ENCODE measurements around the gene IRS1. TPM values are rescaled to one million over a fixed set of nuclear protein-coding genes. Genes with fewer than 3 reads are reported as not detected.
A peak's percentile ranks its signal among the peaks of the same experiment; 100 is the strongest.
"Not testable (repeated sequence)": the region's sequence is repeated elsewhere in the genome, so short reads cannot be mapped to it uniquely, and the experiment has no call there.

The IRS1 gene
- total RNA-seq, 4 donors from 2014 or later = 18.4 to 40.7 (median 28.1) TPM

GRCh38 chr2:226837787-226838603, 38.4 kb upstream of the IRS1 start:
- 85% methylated on average over 12 of the region's 12 CpGs for WGBS
- Histone ChIP-seq H3K4me3 (no peak overlapping the region), H3K36me3 (no peaks in the 10 kb centered on the region), H3K27me3 (no peaks in the 10 kb centered on the region), H3K4me1 (peaks cover 30% of the 10 kb centered on the region), H3K27ac (no peak overlapping the region), H3K9me3 (no peaks in the 10 kb centered on the region)
- TF ChIP-seq EP300 (IDR thresholded peaks at IDR 0.05) (no peak), POLR2A (IDR thresholded peaks at IDR 0.05) (no peak), POLR2AphosphoS5 (IDR thresholded peaks at IDR 0.05) (no peak)
- TF ChIP-seq, protein P1, sequence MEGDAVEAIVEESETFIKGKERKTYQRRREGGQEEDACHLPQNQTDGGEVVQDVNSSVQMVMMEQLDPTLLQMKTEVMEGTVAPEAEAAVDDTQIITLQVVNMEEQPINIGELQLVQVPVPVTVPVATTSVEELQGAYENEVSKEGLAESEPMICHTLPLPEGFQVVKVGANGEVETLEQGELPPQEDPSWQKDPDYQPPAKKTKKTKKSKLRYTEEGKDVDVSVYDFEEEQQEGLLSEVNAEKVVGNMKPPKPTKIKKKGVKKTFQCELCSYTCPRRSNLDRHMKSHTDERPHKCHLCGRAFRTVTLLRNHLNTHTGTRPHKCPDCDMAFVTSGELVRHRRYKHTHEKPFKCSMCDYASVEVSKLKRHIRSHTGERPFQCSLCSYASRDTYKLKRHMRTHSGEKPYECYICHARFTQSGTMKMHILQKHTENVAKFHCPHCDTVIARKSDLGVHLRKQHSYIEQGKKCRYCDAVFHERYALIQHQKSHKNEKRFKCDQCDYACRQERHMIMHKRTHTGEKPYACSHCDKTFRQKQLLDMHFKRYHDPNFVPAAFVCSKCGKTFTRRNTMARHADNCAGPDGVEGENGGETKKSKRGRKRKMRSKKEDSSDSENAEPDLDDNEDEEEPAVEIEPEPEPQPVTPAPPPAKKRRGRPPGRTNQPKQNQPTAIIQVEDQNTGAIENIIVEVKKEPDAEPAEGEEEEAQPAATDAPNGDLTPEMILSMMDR (IDR thresholded peaks at IDR 0.05) = no peak
- no peak for DNase-seq (ENCODE audit: low spot score in 2 of 2)

- Histone ChIP-seq H3K27ac (no peak overlapping the region), H3K36me3 (no peaks in the 10 kb centered on the region), H3K9me3 (no peaks in the 10 kb centered on the region), H3K4me1 (peaks cover 30% of the 10 kb centered on the region), H3K27me3 (no peaks in the 10 kb centered on the region), H3K4me3 (no peak overlapping the region)
- 79% methylated on average over 7 of the region's 7 CpGs for WGBS
- TF ChIP-seq POLR2AphosphoS5 (IDR thresholded peaks at IDR 0.05) (no peak), POLR2A (IDR thresholded peaks at IDR 0.05) (no peak), EP300 (IDR thresholded peaks at IDR 0.05) (no peak)
- TF ChIP-seq, protein P1 (IDR thresholded peaks at IDR 0.05) = no peak
- DNase-seq (ENCODE audit: low spot score in 2 of 2) = no peak
Observed at GRCh38 chr2:226837334-226837733, 37.7 kb upstream of the IRS1 start.

DNA sequence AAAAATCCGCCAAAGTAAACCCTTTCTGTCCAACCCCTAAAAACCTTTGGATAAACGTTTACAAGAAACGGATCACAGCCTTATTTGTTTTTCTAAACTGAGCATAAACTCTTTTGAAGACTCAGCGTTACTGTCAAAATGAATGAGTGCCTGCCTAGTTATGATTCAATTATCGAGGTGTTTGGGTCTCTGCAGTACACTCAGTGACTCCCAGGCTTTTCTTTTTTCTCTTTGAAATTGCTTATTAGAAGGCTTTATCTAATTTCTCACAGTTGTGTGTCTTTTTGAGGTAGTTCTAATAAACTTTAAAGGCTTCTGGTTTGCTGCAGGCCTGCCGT, 36.9 kb upstream of the IRS1 start:
- DNase-seq (ENCODE audit: low spot score in 2 of 2) = no peak
- WGBS = 2% methylated on average over 6 of the region's 6 CpGs
- peaks cover 30% of the 10 kb centered on the region for H3K4me1 ChIP-seq
- H3K36me3 ChIP-seq = no peaks in the 10 kb centered on the region
- TF ChIP-seq EP300 (IDR thresholded peaks at IDR 0.05) (no peak), POLR2A (IDR thresholded peaks at IDR 0.05) (no peak), POLR2AphosphoS5 (IDR thresholded peaks at IDR 0.05) (no peak)
- TF ChIP-seq, protein P1 (IDR thresholded peaks at IDR 0.05) = no peak
- H3K9me3 ChIP-seq = no peaks in the 10 kb centered on the region
- H3K27me3 ChIP-seq = no peaks in the 10 kb centered on the region
- peak overlapping the region; percentile 81 for H3K4me3 ChIP-seq
- peak overlapping the region; percentile 99 for H3K27ac ChIP-seq

GRCh38 chr2:226835796-226836547, 36.4 kb upstream of the IRS1 start, which contains the start of gene RHBDD1:
Gene RHBDD1 (plus strand): TSS chr2:226836054. CDS start chr2:226864694, 28,640 bp downstream.
- Histone ChIP-seq H3K27ac (peak within 1 kb of the TSS; percentile 99), H3K9me3 (no peaks in the 10 kb centered on the region), H3K36me3 (no peaks in the 10 kb centered on the region), H3K4me1 (peaks cover 30% of the 10 kb centered on the region), H3K4me3 (peak within 1 kb of the TSS; percentile 81), H3K27me3 (no peaks in the 10 kb centered on the region)
- DNase-seq (ENCODE audit: low spot score in 2 of 2) = peak; percentile 95 to 96
- WGBS = 0% methylated on average over 29 of the region's 75 CpGs
- TF ChIP-seq POLR2AphosphoS5 (IDR thresholded peaks at IDR 0.05) (peak in 2 of 3 donors; percentile 67 to 70), POLR2A (IDR thresholded peaks at IDR 0.05) (peak in 1 of 2 donors; percentile 91), EP300 (IDR thresholded peaks at IDR 0.05) (no peak)
- TF ChIP-seq, protein P1 (IDR thresholded peaks at IDR 0.05) = no peak

GRCh38 chr2:226835420-226835795, 35.8 kb upstream of the IRS1 start:
- peak in 1 of 2 donors; percentile 75 for DNase-seq (ENCODE audit: low spot score in 2 of 2)

GRCh38 chr2:226834880-226835279, 35.3 kb upstream of the IRS1 start:
- not testable (repeated sequence) for H3K36me3 ChIP-seq; H3K27ac ChIP-seq; H3K27me3 ChIP-seq; H3K9me3 ChIP-seq; DNase-seq (ENCODE audit: low spot score in 2 of 2)
- WGBS = 94% methylated on average over 18 of the region's 18 CpGs
- peak overlapping the region; percentile 81 for H3K4me3 ChIP-seq
- peaks cover 30% of the 10 kb centered on the region for H3K4me1 ChIP-seq

More at GRCh38 chr2:226835420-226835795, 35.8 kb upstream of the IRS1 start:
- Histone ChIP-seq H3K4me3 (peak overlapping the region; percentile 81), H3K4me1 (peaks cover 30% of the 10 kb centered on the region), H3K27ac (peak overlapping the region; percentile 99), H3K36me3 (no peaks in the 10 kb centered on the region), H3K27me3 (no peaks in the 10 kb centered on the region), H3K9me3 (no peaks in the 10 kb centered on the region)
- 6% methylated on average over 22 of the region's 26 CpGs for WGBS
- TF ChIP-seq EP300 (IDR thresholded peaks at IDR 0.05) (no peak), POLR2AphosphoS5 (IDR thresholded peaks at IDR 0.05) (no peak), POLR2A (IDR thresholded peaks at IDR 0.05) (no peak)
- TF ChIP-seq, protein P1 (IDR thresholded peaks at IDR 0.05) = no peak
